ENCODE data around the gene ZMYND11.

DNA sequence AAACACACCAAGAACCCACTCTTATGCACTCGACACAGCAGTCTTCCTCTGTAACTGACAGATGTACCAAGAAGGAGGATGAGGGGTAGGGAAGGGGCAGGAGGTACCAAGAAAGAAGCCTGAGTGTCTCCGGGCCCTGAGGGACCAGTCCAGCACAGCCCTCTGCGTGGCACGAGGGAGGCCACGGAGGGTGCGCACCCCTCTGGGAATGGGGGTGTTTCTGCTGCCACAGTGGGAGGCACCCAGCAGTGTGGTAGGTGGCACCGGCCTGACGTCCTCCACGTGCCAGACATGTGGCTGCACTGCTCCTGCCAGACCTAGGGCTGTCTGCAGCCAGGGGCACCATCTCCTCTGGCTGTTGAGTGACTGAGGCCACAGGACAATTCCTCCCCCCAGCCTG is 154.3 kb downstream of the ZMYND11 start:
- no peak for TF ChIP-seq POLR2AphosphoS5 (IDR thresholded peaks at IDR 0.05; ENCODE audit: borderline replicate concordance, low read depth, low read length)
- TF ChIP-seq EZH2 (IDR thresholded peaks at IDR 0.05), result no peak
- no peak for TF ChIP-seq FOXP2 (optimal IDR thresholded peaks at IDR 0.05; ENCODE audit: control extremely low read depth, extremely low read length, insufficient read depth)
